A549 (cell line): ENCODE data around the gene PPME1. TPM values are rescaled to one million over a fixed set of nuclear protein-coding genes. Genes with fewer than 3 reads are reported as not detected.

Experiments used
- ATAC-seq, 2 experiments: fragments of 200-7000 bp in 1 of 2; fragments of >200 bp in 1 of 2; cut with Nextera tagmentation in 1 of 2; cut with Tn5 transposase in 1 of 2; 3 replicates each; pipeline versions ENCODE4 v1.8.0 to v1.9.1; 2018 to 2020; ENCODE audit warnings: mild to moderate bottlenecking in 1 of 2, moderate library complexity in 1 of 2
- CTCF ChIA-PET: fragments of 300-600 bp; sonication (Branson Sonifier 250); formaldehyde crosslinking; extraction: SDS; loops from one replicate; lab custom pipeline; 2021; ENCODE audit warnings: antibody characterized with exemption, inconsistent platforms; lab: Yijun Ruan, JAX
- POLR2A ChIA-PET: fragments of 350-600 bp; formaldehyde crosslinking; extraction: SDS; loops from one replicate; lab custom pipeline; 2021; ENCODE audit warnings: antibody characterized with exemption, inconsistent platforms; lab: Yijun Ruan, JAX
- DNase-seq, 2 experiments: peaks; one replicate each; pipeline versions ENCODE4 v3.0.0 to v3.0.0-alpha.2; 2011 to 2016; ENCODE audit warnings: low read depth in 1 of 2, low spot score in 1 of 2
- FAIRE-seq: peaks from 2 replicates; lab custom pipeline; 2011; peaks lifted over from hg19 to GRCh38; lab: Jason Lieb, UNC
- H3K27ac ChIP-seq, 2 experiments: fragments of >200 bp; sonication (Bioruptor Twin); formaldehyde crosslinking; 3 replicates each; pipeline ENCODE4 v1.5.1; 2016 to 2017
- H3K4me1 ChIP-seq: fragments of >200 bp; sonication (Bioruptor Twin); formaldehyde crosslinking; 3 replicates; pipeline ENCODE4 v1.6.1; 2016
- H3K4me2 ChIP-seq: fragments of >200 bp; sonication (Bioruptor Twin); formaldehyde crosslinking; 3 replicates; pipeline ENCODE4 v1.6.1; 2016
- H3K4me3 ChIP-seq: fragments of >200 bp; sonication (Bioruptor Twin); formaldehyde crosslinking; 3 replicates; pipeline ENCODE4 v1.5.1; 2016
- H3K9me3 ChIP-seq: fragments of >200 bp; sonication (Bioruptor Twin); formaldehyde crosslinking; 3 replicates; pipeline ENCODE4 v1.6.1; 2016
- ATOH8 ChIP-seq: fragments of 250-450 bp; sonication (Bioruptor Pico); IDR thresholded peaks from 2 replicates; pipeline ENCODE4 v1.5.0; 2020; ENCODE audit warnings: low read depth, mild to moderate bottlenecking, moderate library complexity
- BHLHE40 ChIP-seq: IDR thresholded peaks from 2 replicates; pipeline ENCODE4 v1.6.1; 2012; ENCODE audit warnings: low read depth, low read length, inconsistent platforms
- CEBPB ChIP-seq, 2 experiments: fragments of >200 bp in 1 of 2; sonication (Bioruptor Twin) in 1 of 2; formaldehyde crosslinking in 1 of 2; IDR thresholded peaks; 2 replicates each; pipeline ENCODE4 v1.6.1; 2012 to 2016
- CHD2 ChIP-seq: fragments of 150-350 bp; IDR thresholded peaks from 2 replicates; pipeline ENCODE4 v1.6.1; 2014; ENCODE audit warnings: low read length; ENCODE audit not compliant: partially characterized antibody
- CHD4 ChIP-seq: fragments of 200-600 bp; sonication (generic); IDR thresholded peaks from 2 replicates; pipeline ENCODE4 v1.6.1; 2016; ENCODE audit warnings: antibody characterized with exemption, mild to moderate bottlenecking, borderline replicate concordance
- EHF ChIP-seq: fragments of 250-450 bp; sonication (Bioruptor Pico); IDR thresholded peaks from 2 replicates; pipeline ENCODE4 v1.5.0; 2020; ENCODE audit warnings: mild to moderate bottlenecking
- EP300 ChIP-seq, 2 experiments: fragments of >200 bp; sonication (Bioruptor Twin); formaldehyde crosslinking; IDR thresholded peaks; 2 replicates in 1 of 2; 3 replicates in 1 of 2; pipeline ENCODE4 v1.6.1; 2016 to 2017
- FOSL2 ChIP-seq, 2 experiments: fragments of 450-650 bp in 1 of 2; fragments of >200 bp in 1 of 2; sonication (Bioruptor Twin) in 1 of 2; formaldehyde crosslinking; IDR thresholded peaks; 2 replicates each; pipeline versions ENCODE4 v1.5.0 to v1.6.1; 2016 to 2020; ENCODE audit warnings: mild to moderate bottlenecking in 1 of 2, moderate library complexity in 1 of 2
- GATA3 ChIP-seq: IDR thresholded peaks from 2 replicates; pipeline ENCODE4 v1.6.1; 2012; ENCODE audit warnings: borderline replicate concordance
- HEYL ChIP-seq: fragments of 250-450 bp; sonication (Bioruptor Pico); IDR thresholded peaks from 2 replicates; pipeline ENCODE4 v1.8.0; 2021; ENCODE audit warnings: mild to moderate bottlenecking, moderate library complexity
- HMGXB4 ChIP-seq: fragments of 250-450 bp; sonication (Bioruptor Pico); IDR thresholded peaks from 2 replicates; pipeline ENCODE4 v1.5.0; 2021; ENCODE audit warnings: mild to moderate bottlenecking, moderate library complexity, borderline replicate concordance
- HOXB5 ChIP-seq: fragments of 250-450 bp; sonication (Bioruptor Pico); IDR thresholded peaks from 2 replicates; pipeline ENCODE4 v1.5.0; 2020; ENCODE audit warnings: mild to moderate bottlenecking, moderate library complexity
- JUN ChIP-seq, 2 experiments: fragments of >200 bp; sonication (Bioruptor Twin); formaldehyde crosslinking; IDR thresholded peaks; 2 replicates in 1 of 2; 3 replicates in 1 of 2; pipeline ENCODE4 v1.6.1; 2016 to 2017
- KDM5A ChIP-seq: fragments of 200-600 bp; sonication (generic); IDR thresholded peaks from 2 replicates; pipeline ENCODE4 v1.6.1; 2016; ENCODE audit warnings: antibody characterized with exemption, mild to moderate bottlenecking
- MAFK ChIP-seq: fragments of 450-650 bp; IDR thresholded peaks from 2 replicates; pipeline ENCODE4 v1.6.1; 2014; ENCODE audit not compliant: partially characterized antibody
- MAX ChIP-seq: IDR thresholded peaks from 2 replicates; pipeline ENCODE4 v1.6.1; 2012
- MAZ ChIP-seq: fragments of 150-350 bp; IDR thresholded peaks from 2 replicates; pipeline ENCODE4 v1.6.1; 2014; ENCODE audit warnings: antibody characterized with exemption, low read depth, low read length, borderline replicate concordance
- NR3C1 ChIP-seq: fragments of >200 bp; sonication (Bioruptor Twin); formaldehyde crosslinking; IDR thresholded peaks from 3 replicates; pipeline ENCODE4 v1.6.1; 2017
- PBX3 ChIP-seq: IDR thresholded peaks from 2 replicates; pipeline ENCODE4 v1.6.1; 2012
- PHF8 ChIP-seq: fragments of 200-600 bp; sonication (generic); IDR thresholded peaks from 2 replicates; pipeline ENCODE4 v1.6.1; 2016; ENCODE audit warnings: low read depth, mild to moderate bottlenecking, antibody characterized with exemption, moderate library complexity, borderline replicate concordance
- POLR2A ChIP-seq: IDR thresholded peaks from 2 replicates; pipeline ENCODE4 v1.6.1; 2012; ENCODE audit warnings: mild to moderate bottlenecking, low read length
- POLR2AphosphoS2 ChIP-seq: conservative IDR thresholded peaks from 2 replicates; pipeline ENCODE4 v1.6.1; 2012; ENCODE audit warnings: low read length, improper control_type of control experiment, inconsistent platforms
- RARB ChIP-seq: fragments of 250-450 bp; sonication (Bioruptor Pico); IDR thresholded peaks from 2 replicates; pipeline ENCODE4 v1.8.0; 2021; ENCODE audit warnings: mild to moderate bottlenecking, moderate library complexity
- RCOR1 ChIP-seq: fragments of 150-350 bp; IDR thresholded peaks from 2 replicates; pipeline ENCODE4 v1.6.1; 2014; ENCODE audit warnings: antibody characterized with exemption, low read length, low read depth
- RNF2 ChIP-seq: fragments of 200-600 bp; sonication (generic); IDR thresholded peaks from 2 replicates; pipeline ENCODE4 v1.6.1; 2016; ENCODE audit warnings: low read depth, mild to moderate bottlenecking, antibody characterized with exemption, moderate library complexity, borderline replicate concordance
- USF2 ChIP-seq: fragments of 450-650 bp; IDR thresholded peaks from 2 replicates; pipeline ENCODE4 v1.6.1; 2014; ENCODE audit warnings: antibody characterized with exemption
- ZC3H11A ChIP-seq: fragments of 450-650 bp; IDR thresholded peaks from 2 replicates; pipeline ENCODE4 v1.6.1; 2014; ENCODE audit warnings: antibody characterized with exemption, mild to moderate bottlenecking
- ZFP36 ChIP-seq: fragments of 450-650 bp; IDR thresholded peaks from 2 replicates; pipeline ENCODE4 v1.6.1; 2014; ENCODE audit warnings: borderline replicate concordance; ENCODE audit not compliant: partially characterized antibody
- ZNF302 ChIP-seq: fragments of 250-450 bp; sonication (Bioruptor Pico); IDR thresholded peaks from 2 replicates; pipeline ENCODE4 v1.9.0; 2021; ENCODE audit warnings: inconsistent platforms, mild to moderate bottlenecking, moderate library complexity
- ZSCAN20 ChIP-seq: fragments of 250-450 bp; sonication (Bioruptor Pico); IDR thresholded peaks from 2 replicates; pipeline ENCODE4 v1.8.0; 2022; ENCODE audit warnings: mild to moderate bottlenecking, moderate library complexity
- WGBS: methylation state at CpG from one replicate; pipeline ENCODE4 v1.1.6; 2017; ENCODE audit errors: missing lambda C conversion rate; 5-methylcytosine and 5-hydroxymethylcytosine counted together
- polyA plus RNA-seq, 4 experiments: library from polyadenylated mRNA; depleted of rRNA in 3 of 4; stranded (reverse); fragments of >200 nt; fragmentation: RNase III in 1 of 4; extraction: RNeasy Plus Mini Kit Qiagen cat#74134 plus additional on column Dnase treatment in 1 of 4; gene quantifications; 2 replicates in 3 of 4; 3 replicates in 1 of 4; pipeline ENCODE4 v1.2.3, GENCODE V29; 2011 to 2017
- TF ChIP-seq, protein P1 (sequence below): fragments of >200 bp; sonication (Bioruptor Twin); formaldehyde crosslinking; IDR thresholded peaks from 3 replicates; pipeline ENCODE4 v1.6.1; 2016
- TF ChIP-seq, protein P2 (sequence below): fragments of 150-350 bp; IDR thresholded peaks from 2 replicates; pipeline ENCODE4 v1.6.1; 2014; ENCODE audit warnings: low read depth, mild to moderate bottlenecking, low read length

The PPME1 gene
- polyA plus RNA-seq, 2 of the 4 experiments (the other 2 are of a cell fraction), result 82.6 to 89.8 TPM

DNA sequence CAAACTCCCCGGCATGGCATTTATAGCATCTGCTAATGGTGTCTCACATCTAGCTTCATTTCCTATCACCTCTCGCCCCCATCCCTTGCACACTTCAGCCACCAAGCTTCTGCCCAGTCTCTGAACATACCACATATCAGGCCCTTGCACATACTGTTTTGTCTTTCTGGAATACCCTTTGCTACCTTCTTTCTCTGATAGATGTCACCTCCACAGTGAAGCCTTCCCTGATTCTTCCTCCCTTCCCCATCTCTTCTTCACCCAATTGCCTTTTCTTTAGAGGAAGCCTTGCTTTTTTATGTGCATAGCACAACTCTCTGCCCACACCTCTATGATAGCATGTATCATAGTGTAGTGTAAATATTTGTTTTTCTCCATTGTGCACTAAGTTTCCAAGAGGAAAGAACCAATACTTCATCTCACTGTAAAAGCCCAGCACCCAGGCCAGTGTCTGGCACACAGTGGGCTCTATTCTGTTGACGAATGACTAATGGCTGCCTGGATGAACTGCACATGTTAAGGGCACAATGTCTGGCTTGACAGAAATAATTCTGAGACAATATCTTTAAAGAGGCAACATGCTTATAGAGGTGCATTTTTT, 112.6 kb downstream of the PPME1 start (continued):
- TF ChIP-seq POLR2AphosphoS2, result no peak
- TF ChIP-seq MAFK, result no peak
- no peak for TF ChIP-seq ATOH8 (CRISPR knock-in tag)
- TF ChIP-seq, protein P1, sequence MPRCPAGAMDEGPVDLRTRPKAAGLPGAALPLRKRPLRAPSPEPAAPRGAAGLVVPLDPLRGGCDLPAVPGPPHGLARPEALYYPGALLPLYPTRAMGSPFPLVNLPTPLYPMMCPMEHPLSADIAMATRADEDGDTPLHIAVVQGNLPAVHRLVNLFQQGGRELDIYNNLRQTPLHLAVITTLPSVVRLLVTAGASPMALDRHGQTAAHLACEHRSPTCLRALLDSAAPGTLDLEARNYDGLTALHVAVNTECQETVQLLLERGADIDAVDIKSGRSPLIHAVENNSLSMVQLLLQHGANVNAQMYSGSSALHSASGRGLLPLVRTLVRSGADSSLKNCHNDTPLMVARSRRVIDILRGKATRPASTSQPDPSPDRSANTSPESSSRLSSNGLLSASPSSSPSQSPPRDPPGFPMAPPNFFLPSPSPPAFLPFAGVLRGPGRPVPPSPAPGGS, result peak; percentile 48; the same call in 1 of the 3 replicates
- no peak for TF ChIP-seq ZSCAN20 (CRISPR knock-in tag)
- TF ChIP-seq ZNF302 (CRISPR knock-in tag), result no peak
- TF ChIP-seq EHF (CRISPR knock-in tag), result no peak
- TF ChIP-seq JUN (IDR thresholded peaks at IDR 0.05), result peak in 1 of 2 experiments; percentile 53; a peak in 2 of 5 replicates
- TF ChIP-seq FOSL2 (IDR thresholded peaks at IDR 0.05), result no peak
- peak; percentile 58 for TF ChIP-seq FOSL2 (CRISPR knock-in tag; IDR thresholded peaks at IDR 0.05)
- TF ChIP-seq MAZ, result no peak
- TF ChIP-seq HEYL (CRISPR knock-in tag), result no peak
- no peak for TF ChIP-seq HMGXB4 (CRISPR knock-in tag)
- TF ChIP-seq CEBPB (IDR thresholded peaks at IDR 0.05), result no peak
- no peak; the same call in none of the 2 replicates for TF ChIP-seq MAX
- TF ChIP-seq ZC3H11A, result no peak
- TF ChIP-seq POLR2A, result no peak
- no peak for TF ChIP-seq RCOR1

DNA sequence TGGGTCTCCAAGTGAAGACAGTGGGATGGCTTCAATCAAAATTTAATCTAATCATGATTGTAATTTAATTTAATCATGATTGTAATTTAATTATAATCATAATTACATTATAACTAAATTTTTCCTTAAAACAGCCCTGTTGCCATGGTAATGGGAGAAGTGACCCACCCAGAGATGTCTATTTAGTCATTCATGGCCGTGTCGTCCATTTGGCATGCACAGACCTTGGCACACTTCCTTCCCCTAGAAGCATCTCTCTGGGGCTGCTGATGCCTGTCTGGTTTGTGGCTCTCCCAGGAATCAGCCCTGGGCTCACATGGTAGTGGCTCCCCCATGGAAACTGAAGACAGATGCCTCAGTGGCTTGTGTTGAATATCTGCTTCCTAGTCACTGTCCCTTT, 113.4 kb downstream of the PPME1 start:
- ChIA-PET CTCF (interaction anchor here (2.5 kb wide), 1 partner anchor 29 kb away, joined by 10 read pairs; no protein-coding TSS in a partner anchor), POLR2A (no interaction called here)
- DNase-seq, result no peak
- no peaks in the 10 kb centered on the region for H3K9me3 ChIP-seq
- peaks cover 83% of the 10 kb centered on the region for H3K4me1 ChIP-seq
- ATAC-seq, result no peak
- FAIRE-seq, result no peak
- peak overlapping the region; percentile 96 to 97 for H3K27ac ChIP-seq
- peak overlapping the region; percentile 48 for H3K4me2 ChIP-seq
- TF ChIP-seq NR3C1, result no peak
- TF ChIP-seq, protein P2, sequence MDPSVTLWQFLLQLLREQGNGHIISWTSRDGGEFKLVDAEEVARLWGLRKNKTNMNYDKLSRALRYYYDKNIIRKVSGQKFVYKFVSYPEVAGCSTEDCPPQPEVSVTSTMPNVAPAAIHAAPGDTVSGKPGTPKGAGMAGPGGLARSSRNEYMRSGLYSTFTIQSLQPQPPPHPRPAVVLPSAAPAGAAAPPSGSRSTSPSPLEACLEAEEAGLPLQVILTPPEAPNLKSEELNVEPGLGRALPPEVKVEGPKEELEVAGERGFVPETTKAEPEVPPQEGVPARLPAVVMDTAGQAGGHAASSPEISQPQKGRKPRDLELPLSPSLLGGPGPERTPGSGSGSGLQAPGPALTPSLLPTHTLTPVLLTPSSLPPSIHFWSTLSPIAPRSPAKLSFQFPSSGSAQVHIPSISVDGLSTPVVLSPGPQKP, result no peak
- TF ChIP-seq ZSCAN20 (CRISPR knock-in tag), result no peak
- TF ChIP-seq CHD2, result no peak
- TF ChIP-seq USF2, result no peak
- no peak for TF ChIP-seq PBX3
- TF ChIP-seq CHD4, result no peak
- no peak for TF ChIP-seq RNF2
- no peak for TF ChIP-seq BHLHE40
- TF ChIP-seq POLR2A, result no peak
- no peak for TF ChIP-seq HOXB5 (CRISPR knock-in tag)
- TF ChIP-seq ZFP36, result no peak
- no peak for TF ChIP-seq POLR2AphosphoS2
- TF ChIP-seq RCOR1, result no peak
- TF ChIP-seq GATA3, result no peak
- no peak for TF ChIP-seq PHF8
- TF ChIP-seq RARB (CRISPR knock-in tag), result no peak
- no peak for TF ChIP-seq EP300 (IDR thresholded peaks at IDR 0.05)
- TF ChIP-seq KDM5A, result no peak
- no peak for TF ChIP-seq MAZ
- 36% methylated on average over 2 of the region's 2 CpGs for WGBS
- H3K4me3 ChIP-seq, result no peak overlapping the region
